GM19438 (cell line): ENCODE measurements around the gene TGFBR3.

Source experiments
- ATAC-seq: cut with Tn5 transposase; IDR thresholded peaks from one replicate; pipeline ENCODE4 v1.9.1; 2021; ENCODE audit warnings: low read depth; ENCODE audit not compliant: unreplicated experiment

Gene TGFBR3

GRCh38 chr1:91718877-91719276 is 167.1 kb downstream of the TGFBR3 start:
- no peak for ATAC-seq

GRCh38 chr1:91718368-91718767 is 167.6 kb downstream of the TGFBR3 start:
- no peak for ATAC-seq

GRCh38 chr1:91717839-91718238 is 168.1 kb downstream of the TGFBR3 start:
- no peak for ATAC-seq

GRCh38 chr1:91716339-91716738 is 169.6 kb downstream of the TGFBR3 start:
- no peak for ATAC-seq

GRCh38 chr1:91715416-91716000 is 170.4 kb downstream of the TGFBR3 start:
- no peak for ATAC-seq

- ATAC-seq, result no peak
Measured at GRCh38 chr1:91714867-91715381, 171.0 kb downstream of the TGFBR3 start.

GRCh38 chr1:91712981-91713841 is 172.7 kb downstream of the TGFBR3 start:
- ATAC-seq, result no peak

- ATAC-seq, result no peak
Measured at GRCh38 chr1:91712393-91712792, 173.6 kb downstream of the TGFBR3 start.

GRCh38 chr1:91711504-91712247 is 174.3 kb downstream of the TGFBR3 start:
- ATAC-seq, result no peak

- no peak for ATAC-seq
Measured at GRCh38 chr1:91710261-91710660, 175.7 kb downstream of the TGFBR3 start.

- no peak for ATAC-seq
Measured at GRCh38 chr1:91708691-91709090, 177.3 kb downstream of the TGFBR3 start.

GRCh38 chr1:91707890-91708218 is 178.1 kb downstream of the TGFBR3 start:
- no peak for ATAC-seq

GRCh38 chr1:91707114-91707889 is 178.6 kb downstream of the TGFBR3 start:
- no peak for ATAC-seq

- no peak for ATAC-seq
Measured at GRCh38 chr1:91706140-91706957, 179.6 kb downstream of the TGFBR3 start.

- ATAC-seq, result no peak
Measured at GRCh38 chr1:91704746-91705145, 181.2 kb downstream of the TGFBR3 start.

GRCh38 chr1:91703095-91703494 is 182.9 kb downstream of the TGFBR3 start:
- no peak for ATAC-seq

- ATAC-seq, result no peak
Measured at GRCh38 chr1:91701472-91701869, 184.5 kb downstream of the TGFBR3 start.

GRCh38 chr1:91700771-91701471 is 185.0 kb downstream of the TGFBR3 start:
- no peak for ATAC-seq

GRCh38 chr1:91700332-91700731 is 185.6 kb downstream of the TGFBR3 start:
- no peak for ATAC-seq
